ENCODE measurements around the gene PEX5L.

- TF ChIP-seq CTCF (IDR thresholded peaks at IDR 0.05) (no peak), POLR2A (IDR thresholded peaks at IDR 0.05) (no peak)
These were observed 29.9 kb upstream of the PEX5L start for GRCh38 chr3:180066598-180066997.
